OCI-LY1 (cell line): ENCODE measurements around the gene TTC27.

Experiments used
- H2AFZ ChIP-seq: fragments of 200-600 bp; sonication (generic), shearing (Covaris generic); 2 replicates; pipeline ENCODE4 v1.6.0; 2014; ENCODE audit warnings: antibody characterized with exemption, mild to moderate bottlenecking, low read length
- H3F3A ChIP-seq: fragments of 200-600 bp; sonication (generic), shearing (Covaris generic); 2 replicates; pipeline ENCODE4 v1.6.0; 2014; ENCODE audit warnings: mild to moderate bottlenecking, antibody characterized with exemption, low read length, moderate library complexity; ENCODE audit not compliant: insufficient read depth
- H3K27ac ChIP-seq: fragments of 200-600 bp; sonication (generic); 2 replicates; pipeline ENCODE4 v1.5.1; 2014; ENCODE audit warnings: low read length, mixed run types, mild to moderate bottlenecking, low read depth; ENCODE audit not compliant: poor library complexity, severe bottlenecking
- H3K27me3 ChIP-seq: fragments of 200-600 bp; sonication (generic); 2 replicates; pipeline ENCODE4 v1.6.0; 2014; ENCODE audit warnings: antibody characterized with exemption, mild to moderate bottlenecking, low read length, moderate library complexity; ENCODE audit not compliant: insufficient read depth
- H3K36me3 ChIP-seq: fragments of 200-600 bp; sonication (generic); 2 replicates; pipeline ENCODE4 v1.6.1; 2014; ENCODE audit warnings: mild to moderate bottlenecking, antibody characterized with exemption, low read length, moderate library complexity, mixed read lengths; ENCODE audit not compliant: insufficient read depth
- H3K4me1 ChIP-seq: fragments of 200-600 bp; sonication (generic); 2 replicates; pipeline ENCODE4 v1.5.1; 2014; ENCODE audit warnings: mild to moderate bottlenecking, low read length, moderate library complexity; ENCODE audit not compliant: insufficient read depth, severe bottlenecking
- H3K4me2 ChIP-seq: fragments of 200-600 bp; sonication (generic), shearing (Covaris generic); 2 replicates; pipeline ENCODE4 v1.6.1; 2014; ENCODE audit warnings: low read length
- H3K4me3 ChIP-seq: fragments of 200-600 bp; sonication (generic); 2 replicates; pipeline ENCODE4 v1.5.1; 2014; ENCODE audit warnings: low read length, low read depth, mild to moderate bottlenecking, mixed read lengths; ENCODE audit not compliant: poor library complexity, severe bottlenecking
- H3K79me2 ChIP-seq: fragments of 200-600 bp; shearing (Covaris generic); 2 replicates; pipeline ENCODE4 v1.6.1; 2016; ENCODE audit warnings: mixed run types, low read length, mixed read lengths; ENCODE audit not compliant: insufficient read depth
- H3K9ac ChIP-seq: fragments of 200-600 bp; sonication (generic), shearing (Covaris generic); 2 replicates; pipeline ENCODE4 v1.6.1; 2014; ENCODE audit warnings: mild to moderate bottlenecking, low read length, mixed read lengths
- H3K9me2 ChIP-seq: fragments of 200-600 bp; sonication (generic), shearing (Covaris generic); 2 replicates; pipeline ENCODE4 v1.6.1; 2014; ENCODE audit warnings: low read depth, mild to moderate bottlenecking, low read length, mixed read lengths
- H3K9me3 ChIP-seq: fragments of 200-600 bp; shearing (Covaris generic); 2 replicates; pipeline ENCODE4 v1.6.1; 2014; ENCODE audit warnings: low read length, mixed read lengths
- H4K20me1 ChIP-seq: fragments of 200-600 bp; sonication (generic), shearing (Covaris generic); 2 replicates; pipeline ENCODE4 v1.6.0; 2016; ENCODE audit warnings: mild to moderate bottlenecking, low read length; ENCODE audit not compliant: insufficient read depth
- CTCF ChIP-seq: fragments of 200-600 bp; sonication (generic), shearing (Covaris generic); IDR thresholded peaks from 2 replicates; pipeline ENCODE4 v1.5.1; 2017; ENCODE audit warnings: mild to moderate bottlenecking, antibody characterized with exemption, low read length, moderate library complexity, mixed read lengths
- EZH2 ChIP-seq: fragments of 200-600 bp; sonication (generic), shearing (Covaris generic); IDR thresholded peaks from 2 replicates; pipeline ENCODE4 v1.8.0; 2017; ENCODE audit warnings: borderline replicate concordance, mixed run types, mild to moderate bottlenecking, antibody characterized with exemption, low read length, moderate library complexity, mixed read lengths

TTC27 gene

GRCh38 chr2:32811696-32812095, 183.8 kb downstream of the TTC27 start:
- Histone ChIP-seq H3K27me3 (no peaks in the 10 kb centered on the region), H3K4me3 (no peak overlapping the region), H3K4me2 (no peak overlapping the region), H3K9me2 (no peaks in the 10 kb centered on the region), H3K9ac (no peak overlapping the region), H3K9me3 (no peaks in the 10 kb centered on the region; the same call in 1 of the 2 replicates), H3K36me3 (peaks cover 20% of the 10 kb centered on the region), H4K20me1 (no peaks in the 10 kb centered on the region), H2AFZ (no peak overlapping the region), H3K27ac (no peak overlapping the region), H3K4me1 (no peaks in the 10 kb centered on the region), H3F3A (no peaks in the 10 kb centered on the region), H3K79me2 (no peaks in the 10 kb centered on the region)
- TF ChIP-seq CTCF (no peak), EZH2 (no peak)

GRCh38 chr2:32812316-32812715, 184.5 kb downstream of the TTC27 start:
- Histone ChIP-seq H3K9me2 (no peaks in the 10 kb centered on the region), H3K9ac (no peak overlapping the region), H3K27ac (no peak overlapping the region), H3K79me2 (no peaks in the 10 kb centered on the region), H3K27me3 (no peaks in the 10 kb centered on the region), H3K4me3 (no peak overlapping the region), H3K9me3 (no peaks in the 10 kb centered on the region; the same call in 1 of the 2 replicates), H3K4me2 (no peak overlapping the region), H3K36me3 (peaks cover 20% of the 10 kb centered on the region), H3F3A (no peaks in the 10 kb centered on the region), H3K4me1 (no peaks in the 10 kb centered on the region), H4K20me1 (no peaks in the 10 kb centered on the region), H2AFZ (no peak overlapping the region)
- TF ChIP-seq EZH2 (no peak), CTCF (no peak)

GRCh38 chr2:32820088-32820487, 192.2 kb downstream of the TTC27 start:
- TF ChIP-seq EZH2 = no peak
- TF ChIP-seq CTCF = no peak
- Histone ChIP-seq H3K27ac (no peak overlapping the region), H4K20me1 (no peaks in the 10 kb centered on the region), H3K9me3 (no peaks in the 10 kb centered on the region), H2AFZ (no peak overlapping the region), H3F3A (no peaks in the 10 kb centered on the region), H3K36me3 (no peaks in the 10 kb centered on the region), H3K27me3 (no peaks in the 10 kb centered on the region), H3K4me3 (no peak overlapping the region), H3K9ac (no peak overlapping the region), H3K4me2 (no peak overlapping the region), H3K9me2 (no peaks in the 10 kb centered on the region), H3K4me1 (peaks cover 15% of the 10 kb centered on the region), H3K79me2 (no peaks in the 10 kb centered on the region)
